Measurements from ENCODE around the gene APCDD1.

APCDD1 gene

DNA sequence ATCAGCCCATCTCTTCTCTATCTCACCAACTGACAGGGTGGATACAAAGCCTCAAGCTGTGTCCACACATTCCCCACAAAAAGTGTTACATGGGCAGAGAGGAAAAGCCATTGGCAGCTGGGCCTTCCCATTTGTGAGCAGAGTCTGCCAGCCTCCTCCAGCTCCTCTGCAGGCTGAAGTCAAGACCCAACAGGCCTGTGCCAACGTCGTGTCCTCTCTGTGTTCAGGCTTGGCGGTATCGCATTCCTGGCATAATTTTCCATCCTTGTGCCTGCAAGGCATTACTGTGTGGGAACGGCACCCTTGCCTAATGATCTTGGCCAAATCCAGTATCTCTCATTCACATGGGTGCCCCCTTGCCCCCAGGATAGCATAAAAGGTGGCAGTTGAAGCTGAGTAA lies 41.5 kb upstream of the APCDD1 start:
- no peak for DNase-seq (ENCODE audit: low read depth)
- TF ChIP-seq, protein P1, sequence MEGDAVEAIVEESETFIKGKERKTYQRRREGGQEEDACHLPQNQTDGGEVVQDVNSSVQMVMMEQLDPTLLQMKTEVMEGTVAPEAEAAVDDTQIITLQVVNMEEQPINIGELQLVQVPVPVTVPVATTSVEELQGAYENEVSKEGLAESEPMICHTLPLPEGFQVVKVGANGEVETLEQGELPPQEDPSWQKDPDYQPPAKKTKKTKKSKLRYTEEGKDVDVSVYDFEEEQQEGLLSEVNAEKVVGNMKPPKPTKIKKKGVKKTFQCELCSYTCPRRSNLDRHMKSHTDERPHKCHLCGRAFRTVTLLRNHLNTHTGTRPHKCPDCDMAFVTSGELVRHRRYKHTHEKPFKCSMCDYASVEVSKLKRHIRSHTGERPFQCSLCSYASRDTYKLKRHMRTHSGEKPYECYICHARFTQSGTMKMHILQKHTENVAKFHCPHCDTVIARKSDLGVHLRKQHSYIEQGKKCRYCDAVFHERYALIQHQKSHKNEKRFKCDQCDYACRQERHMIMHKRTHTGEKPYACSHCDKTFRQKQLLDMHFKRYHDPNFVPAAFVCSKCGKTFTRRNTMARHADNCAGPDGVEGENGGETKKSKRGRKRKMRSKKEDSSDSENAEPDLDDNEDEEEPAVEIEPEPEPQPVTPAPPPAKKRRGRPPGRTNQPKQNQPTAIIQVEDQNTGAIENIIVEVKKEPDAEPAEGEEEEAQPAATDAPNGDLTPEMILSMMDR (IDR thresholded peaks at IDR 0.05; ENCODE audit: low read length, missing control alignments): no peak
- no peak overlapping the region for H3K4me3 ChIP-seq (replicated peaks; ENCODE audit: low read depth, low read length)

DNA sequence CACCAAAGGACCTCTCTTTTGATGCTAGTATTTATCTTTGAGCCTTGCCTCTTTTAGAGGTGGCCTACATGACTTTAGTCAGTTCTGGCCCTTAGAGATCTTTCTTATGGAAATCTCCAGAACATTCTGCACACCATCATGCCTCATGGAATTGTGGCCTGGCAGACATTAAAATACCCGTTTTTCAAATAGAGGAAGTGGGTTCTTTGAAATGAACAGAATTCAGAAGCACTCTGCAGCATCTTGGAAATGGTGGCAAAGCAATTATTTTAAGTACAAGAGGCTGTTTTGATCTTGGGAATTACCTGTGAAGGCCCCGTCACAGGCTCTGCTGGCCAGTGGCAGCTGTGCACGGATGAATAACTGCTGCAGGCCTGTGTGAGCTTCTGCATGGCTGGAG lies 40.7 kb upstream of the APCDD1 start:
- DNase-seq (ENCODE audit: low read depth): no peak
- no peak overlapping the region for H3K4me3 ChIP-seq (replicated peaks; ENCODE audit: low read depth, low read length)
- TF ChIP-seq, protein P1 (IDR thresholded peaks at IDR 0.05; ENCODE audit: low read length, missing control alignments): no peak

DNA sequence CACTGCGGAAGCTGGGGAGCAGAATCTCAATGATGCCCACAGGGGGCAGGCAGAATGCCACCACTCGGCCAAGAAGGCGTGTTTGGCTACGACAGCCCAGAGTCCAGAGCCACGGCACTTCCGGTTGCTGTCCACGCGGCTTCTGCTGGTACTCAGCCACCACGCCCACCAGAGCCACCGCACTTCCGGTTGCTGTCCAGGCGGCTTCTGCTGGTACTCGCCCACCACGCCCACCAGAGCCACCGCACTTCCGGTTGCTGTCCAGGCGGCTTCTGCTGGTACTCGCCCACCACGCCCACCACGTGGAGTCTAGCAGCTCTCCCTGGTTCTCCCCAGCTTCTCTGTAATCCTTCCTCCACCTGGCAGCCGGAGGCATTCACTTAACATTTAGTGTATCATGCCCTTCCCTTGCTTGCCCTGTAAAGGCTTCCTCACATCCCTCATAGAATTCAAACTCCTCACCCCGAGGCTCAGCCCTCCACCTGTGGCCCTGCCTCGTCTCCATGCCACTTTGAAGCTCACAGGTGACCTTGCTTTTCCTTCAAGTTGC lies 40.1 kb upstream of the APCDD1 start:
- TF ChIP-seq, protein P1 (IDR thresholded peaks at IDR 0.05; ENCODE audit: low read length, missing control alignments): no peak
- no peak for DNase-seq (ENCODE audit: low read depth)
- no peak overlapping the region for H3K4me3 ChIP-seq (replicated peaks; ENCODE audit: low read depth, low read length)

DNA sequence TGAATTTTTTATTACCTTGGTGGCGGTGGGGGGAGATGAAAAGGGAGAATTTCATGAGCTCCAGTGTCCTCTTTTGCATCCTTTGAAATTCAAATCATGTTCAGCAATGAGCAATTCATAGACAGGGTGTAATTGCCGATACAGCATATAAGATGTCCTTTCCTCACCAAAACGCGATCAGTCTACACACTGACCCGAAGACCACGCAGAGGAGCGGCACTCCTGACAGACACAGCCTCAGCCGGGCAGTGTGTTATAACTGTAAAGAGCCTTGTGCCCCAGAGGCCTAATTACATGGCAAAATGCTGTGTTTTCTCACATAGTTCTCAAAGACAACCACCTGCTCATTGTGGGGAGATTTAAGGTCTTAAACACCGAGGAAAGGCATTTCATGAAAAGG lies 38.4 kb upstream of the APCDD1 start:
- no peak for DNase-seq (ENCODE audit: low read depth)
- H3K4me3 ChIP-seq (replicated peaks; ENCODE audit: low read depth, low read length): no peak overlapping the region
- TF ChIP-seq, protein P1 (IDR thresholded peaks at IDR 0.05; ENCODE audit: low read length, missing control alignments): no peak

DNA sequence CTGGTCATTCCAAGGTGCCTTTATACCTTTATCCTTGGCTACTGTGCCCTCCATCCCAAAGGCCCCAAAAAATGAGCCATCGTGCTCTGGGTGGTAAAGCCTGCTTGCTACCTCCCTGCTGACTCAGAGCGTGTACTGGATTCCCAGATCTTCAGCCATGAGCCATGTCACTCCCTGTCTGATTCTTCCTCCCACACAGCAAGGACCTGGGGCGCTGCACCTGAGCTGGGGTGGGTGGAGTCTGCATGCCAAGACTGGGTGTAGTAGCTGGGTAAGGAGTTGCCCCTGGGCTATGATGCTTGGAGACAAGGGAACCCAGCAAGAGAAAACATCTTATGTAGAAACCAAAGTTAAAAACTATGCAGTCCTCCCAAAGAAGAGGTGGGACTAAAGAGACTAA lies 37.2 kb upstream of the APCDD1 start:
- no peak overlapping the region for H3K4me3 ChIP-seq (replicated peaks; ENCODE audit: low read depth, low read length)
- no peak for DNase-seq (ENCODE audit: low read depth)
- TF ChIP-seq, protein P1 (IDR thresholded peaks at IDR 0.05; ENCODE audit: low read length, missing control alignments): no peak

DNA sequence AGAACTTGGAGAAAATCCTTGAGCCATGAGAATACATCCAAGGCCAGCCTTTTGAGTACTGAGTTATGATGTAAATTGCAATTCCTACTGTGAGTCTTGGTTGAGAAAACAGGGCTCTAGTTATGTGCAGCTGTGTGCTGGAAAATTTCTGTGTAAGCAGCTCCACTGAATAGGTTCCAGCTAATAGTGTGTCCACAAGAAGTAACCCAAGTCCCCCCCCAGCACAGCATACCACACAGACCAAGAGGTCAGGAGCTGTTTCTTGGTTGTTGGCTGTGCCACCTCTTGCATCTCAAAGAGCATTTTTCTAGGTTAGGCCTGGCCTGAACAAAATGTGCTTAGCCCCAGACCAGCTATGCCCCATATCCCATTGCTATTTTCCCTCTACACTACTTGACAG lies 36.8 kb upstream of the APCDD1 start:
- H3K4me3 ChIP-seq (replicated peaks; ENCODE audit: low read depth, low read length): no peak overlapping the region
- TF ChIP-seq, protein P1 (IDR thresholded peaks at IDR 0.05; ENCODE audit: low read length, missing control alignments): no peak
- no peak for DNase-seq (ENCODE audit: low read depth)

DNA sequence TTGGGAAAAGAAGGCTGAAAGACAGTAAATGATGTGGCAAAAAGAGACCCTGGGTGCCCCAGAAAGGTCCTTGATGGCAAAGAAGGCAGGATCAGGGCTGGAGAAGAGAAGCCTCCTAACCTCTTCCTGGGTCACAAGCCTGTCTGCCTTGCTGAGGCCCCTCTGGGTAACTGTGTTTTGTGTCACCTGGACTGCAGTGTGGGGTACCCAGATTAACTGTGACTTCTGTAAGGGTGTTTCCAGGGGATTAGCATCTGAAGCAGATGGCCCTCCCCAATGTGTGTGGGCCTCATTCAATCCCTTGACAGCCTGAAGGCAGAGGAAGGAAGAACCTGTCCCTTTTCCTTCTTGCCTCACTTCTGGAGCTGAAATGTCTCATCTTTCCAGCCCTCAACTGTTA lies 35.6 kb upstream of the APCDD1 start:
- TF ChIP-seq, protein P1 (IDR thresholded peaks at IDR 0.05; ENCODE audit: low read length, missing control alignments): no peak
- no peak for DNase-seq (ENCODE audit: low read depth)
- H3K4me3 ChIP-seq (replicated peaks; ENCODE audit: low read depth, low read length): no peak overlapping the region

Measured in fibroblast of pulmonary artery (primary cell).